ENCODE measurements around the gene DCAF12. TPM values are rescaled to one million over a fixed set of nuclear protein-coding genes. Genes with fewer than 3 reads are reported as not detected.

DCAF12 gene
- total and polyA plus RNA-seq, 2 of the 8 experiments (the other 6 are each of a cell fraction or from before 2014, with no cell fraction given) = 22.7 to 29.2 TPM

DNA sequence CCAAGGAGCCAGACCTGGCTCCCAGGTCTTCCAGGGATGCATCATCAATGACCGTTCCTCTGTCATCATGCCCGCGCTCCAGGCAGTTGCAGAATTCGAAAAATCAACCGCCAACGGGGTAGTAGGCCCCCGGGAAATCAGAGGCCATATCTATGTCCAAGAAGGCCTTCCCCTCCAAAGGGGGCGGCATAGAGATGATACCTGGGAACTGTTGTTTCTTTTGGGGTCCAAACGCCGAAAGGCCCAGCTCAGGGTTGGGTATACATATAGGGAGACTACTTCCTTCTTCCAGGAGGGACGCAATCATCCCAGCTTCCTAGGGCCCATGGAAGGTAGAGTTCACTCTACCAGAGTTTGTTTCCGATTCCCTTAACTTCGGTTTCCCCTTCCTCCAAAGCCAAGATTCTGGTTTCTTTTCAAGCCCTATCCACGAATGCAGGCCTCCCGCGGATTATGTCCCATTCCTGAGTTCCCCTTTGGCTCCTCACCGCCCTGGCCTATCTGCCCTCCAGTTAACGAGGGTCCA, 754 bp downstream of the DCAF12 start:
- Histone ChIP-seq H4K20me1 (replicated peaks in 1 of 2; ENCODE audit: control insufficient read depth in 1 of 2, insufficient read depth in 2 of 2, low read length in 2 of 2) (peaks cover 1 to 5% of the 10 kb centered on the region in 2 experiments), H4K5ac (ENCODE audit: insufficient read length, low read depth, low read length) (peak overlapping the region; percentile 14), H2BK15ac (ENCODE audit: low read length) (0 out of 2 replicates have a peak overlapping the region, but pooled peaks have one; percentile 5), H3K4ac (replicated peaks; ENCODE audit: insufficient read length, low read depth, low read length) (no peak overlapping the region), H3K4me3 (ENCODE audit: extremely low read depth in 1 of 4, insufficient read depth in 2 of 4, low read depth in 3 of 4, low read length in 4 of 4) (peak overlapping the region; percentile 80 to 96 (median 90)), H3K9me3 (ENCODE audit: insufficient read depth in 2 of 2, low read depth in 1 of 2, low read length in 1 of 2) (no peaks in the 10 kb centered on the region), H3K4me1 (replicated peaks in 1 of 4; ENCODE audit: control insufficient read depth in 3 of 4, insufficient read depth in 4 of 4, low read length in 3 of 4) (peaks cover 0 to 8% (median 5%) of the 10 kb centered on the region in 4 experiments; a peak in 5 of 7 replicates), H3K79me2 (ENCODE audit: control insufficient read depth in 1 of 2, insufficient read depth in 2 of 2, low read length in 2 of 2) (peaks cover 0 to 48% of the 10 kb centered on the region in 2 experiments; a peak in 3 of 4 replicates), H3K79me1 (ENCODE audit: low read depth, low read length) (peaks cover 2% of the 10 kb centered on the region; the same call in 1 of the 2 replicates), H2AK5ac (ENCODE audit: low read depth, low read length) (peak overlapping the region; percentile 54; the same call in 1 of the 2 replicates), H3K27ac (ENCODE audit: low read depth, low read length) (peak overlapping the region; percentile 72), H3K4me2 (ENCODE audit: insufficient read depth in 1 of 2, low read depth in 2 of 2, low read length in 2 of 2) (peak overlapping the region; percentile 75 to 92), H4K8ac (ENCODE audit: extremely low read depth, insufficient read depth, low read length) (peak overlapping the region; percentile 87; the same call in 1 of the 2 replicates), H3K14ac (ENCODE audit: insufficient read length) (no peak overlapping the region), H3K27me3 (replicated peaks in 1 of 4; ENCODE audit: control insufficient read depth in 3 of 4, extremely low read depth in 1 of 4, insufficient read depth in 3 of 4, low read length in 3 of 4) (no peaks in the 10 kb centered on the region), H2BK5ac (ENCODE audit: low read depth, low read length) (peak overlapping the region; percentile 92; the same call in 1 of the 2 replicates), H2BK20ac (ENCODE audit: low read length) (no peak overlapping the region), H4K91ac (replicated peaks; ENCODE audit: insufficient read length, low read length) (peak overlapping the region; percentile 38), H3K36me3 (ENCODE audit: control insufficient read depth in 2 of 4, insufficient read depth in 4 of 4, low read length in 3 of 4) (peaks cover 2 to 22% (median 6%) of the 10 kb centered on the region in 4 experiments; a peak in 3 of 8 replicates), H3K56ac (replicated peaks; ENCODE audit: insufficient read length, low read depth, low read length) (peak overlapping the region; percentile 20), H2BK120ac (replicated peaks; ENCODE audit: low read depth, low read length) (no peak overlapping the region), H3K9ac (replicated peaks in 1 of 4; ENCODE audit: extremely low read depth in 1 of 4, low read depth in 3 of 4, low read length in 3 of 4) (peak overlapping the region; percentile 44 to 81 (median 72)), H3K23me2 (ENCODE audit: low read depth, low read length) (peaks cover 13% of the 10 kb centered on the region), H3K23ac (ENCODE audit: insufficient read length) (no peak overlapping the region), H3K18ac (ENCODE audit: extremely low read depth, low read length) (peak overlapping the region; percentile 87), H2AFZ (ENCODE audit: low read length) (peak overlapping the region; percentile 36; the same call in 1 of the 2 replicates), H2BK12ac (ENCODE audit: low read depth, low read length) (no peak overlapping the region)
- POLR2A ChIA-PET (ENCODE audit: partially characterized antibody) = interaction anchor here (0.9 to 2.6 kb wide), 12 partner anchors 9 to 465 kb away, joined by 3 to 17 read pairs (median 4); partner anchors contain the start of genes UBAP1 and UBAP2
- FAIRE-seq (no peak), DNase-seq (ENCODE audit: low read depth in 1 of 2, low spot score in 2 of 2) (peak in 1 of 2 experiments; percentile 53)
- TF ChIP-seq SIN3A (conservative IDR thresholded peaks at IDR 0.05 in 1 of 2, IDR thresholded peaks at IDR 0.05 in 1 of 2; ENCODE audit: low read depth in 1 of 2, low read length in 2 of 2) (0 out of 4 replicates have a peak, but pooled peaks of 1 of the 2 experiments have one; percentile 24), BRCA1 (IDR thresholded peaks at IDR 0.05; ENCODE audit: low read depth, low read length) (no peak), POLR2AphosphoS5 (IDR thresholded peaks at IDR 0.05; ENCODE audit: low read depth, low read length) (no peak), RAD21 (IDR thresholded peaks at IDR 0.05 in 1 of 2, conservative IDR thresholded peaks at IDR 0.05 in 1 of 2; ENCODE audit: low read depth in 2 of 2, low read length in 2 of 2) (peak in 1 of 2 experiments; percentile 14; a peak in 1 of 4 replicates), KDM4A (IDR thresholded peaks at IDR 0.05; ENCODE audit: low read depth, low read length, severe bottlenecking) (no peak)
- TF ChIP-seq, protein P1, sequence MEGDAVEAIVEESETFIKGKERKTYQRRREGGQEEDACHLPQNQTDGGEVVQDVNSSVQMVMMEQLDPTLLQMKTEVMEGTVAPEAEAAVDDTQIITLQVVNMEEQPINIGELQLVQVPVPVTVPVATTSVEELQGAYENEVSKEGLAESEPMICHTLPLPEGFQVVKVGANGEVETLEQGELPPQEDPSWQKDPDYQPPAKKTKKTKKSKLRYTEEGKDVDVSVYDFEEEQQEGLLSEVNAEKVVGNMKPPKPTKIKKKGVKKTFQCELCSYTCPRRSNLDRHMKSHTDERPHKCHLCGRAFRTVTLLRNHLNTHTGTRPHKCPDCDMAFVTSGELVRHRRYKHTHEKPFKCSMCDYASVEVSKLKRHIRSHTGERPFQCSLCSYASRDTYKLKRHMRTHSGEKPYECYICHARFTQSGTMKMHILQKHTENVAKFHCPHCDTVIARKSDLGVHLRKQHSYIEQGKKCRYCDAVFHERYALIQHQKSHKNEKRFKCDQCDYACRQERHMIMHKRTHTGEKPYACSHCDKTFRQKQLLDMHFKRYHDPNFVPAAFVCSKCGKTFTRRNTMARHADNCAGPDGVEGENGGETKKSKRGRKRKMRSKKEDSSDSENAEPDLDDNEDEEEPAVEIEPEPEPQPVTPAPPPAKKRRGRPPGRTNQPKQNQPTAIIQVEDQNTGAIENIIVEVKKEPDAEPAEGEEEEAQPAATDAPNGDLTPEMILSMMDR (IDR thresholded peaks at IDR 0.05; ENCODE audit: control extremely low read depth in 1 of 3, insufficient read depth in 1 of 3, low read depth in 1 of 3, low read length in 3 of 3) = peak in 1 of 3 experiments; percentile 1; a peak in 1 of 4 replicates
- CTCF ChIA-PET (ENCODE audit: partially characterized antibody) = interaction anchor here (1.1 to 1.4 kb wide), 2 partner anchors 127 to 201 kb away, joined by 4 read pairs; no protein-coding TSS in a partner anchor
- 10% methylated on average over 18 of the region's 18 CpGs; no CpG with 5 or more reads in 1 of the 2 experiments for WGBS, 2 experiments (ENCODE audit: extremely low coverage in 1 of 2, insufficient coverage in 1 of 2, insufficient read length in 1 of 2, insufficient replicate concordance in 2 of 2, low coverage in 1 of 2, low lambda C conversion rate in 2 of 2, missing lambda C conversion rate in 1 of 2)
